Fibroblast of skin of left quadriceps (primary cell): ENCODE data around the gene MGAT5.

Experiments
- DNase-seq, 2 experiments: peaks; one replicate each; pipeline ENCODE4 v3.0.0-alpha.2; 2013; ENCODE audit warnings: low read depth in 2 of 2

The MGAT5 gene

GRCh38 chr2:134362740-134363139, 108.9 kb downstream of the MGAT5 start:
- DNase-seq: no peak

- DNase-seq: no peak
Observed at GRCh38 chr2:134365356-134365755, 111.5 kb downstream of the MGAT5 start.

- no peak for DNase-seq
Observed at GRCh38 chr2:134366359-134366758, 112.5 kb downstream of the MGAT5 start.

- DNase-seq: no peak
Observed at GRCh38 chr2:134367213-134367612, 113.3 kb downstream of the MGAT5 start.

GRCh38 chr2:134368009-134368817, 114.3 kb downstream of the MGAT5 start:
- DNase-seq: no peak

- no peak for DNase-seq
Observed at GRCh38 chr2:134369220-134369902, 115.5 kb downstream of the MGAT5 start.

GRCh38 chr2:134370655-134371445, 117.0 kb downstream of the MGAT5 start:
- no peak for DNase-seq

- no peak for DNase-seq
Observed at GRCh38 chr2:134372141-134372540, 118.3 kb downstream of the MGAT5 start.

- peak; percentile 49 to 50 for DNase-seq
Observed at GRCh38 chr2:134372611-134373131, 118.8 kb downstream of the MGAT5 start.

GRCh38 chr2:134375935-134376334, 122.1 kb downstream of the MGAT5 start:
- peak; percentile 54 to 56 for DNase-seq

- no peak for DNase-seq
Observed at GRCh38 chr2:134377730-134378129, 123.9 kb downstream of the MGAT5 start.

GRCh38 chr2:134379293-134379692, 125.4 kb downstream of the MGAT5 start:
- DNase-seq: no peak

- DNase-seq: no peak
Observed at GRCh38 chr2:134379722-134380121, 125.8 kb downstream of the MGAT5 start.

GRCh38 chr2:134381141-134381540, 127.3 kb downstream of the MGAT5 start:
- DNase-seq: no peak

GRCh38 chr2:134384131-134384530, 130.3 kb downstream of the MGAT5 start:
- DNase-seq: no peak

GRCh38 chr2:134385195-134385594, 131.3 kb downstream of the MGAT5 start:
- DNase-seq: no peak

- DNase-seq: no peak
Observed at GRCh38 chr2:134386310-134386709, 132.4 kb downstream of the MGAT5 start.

- no peak for DNase-seq
Observed at GRCh38 chr2:134389381-134389780, 135.5 kb downstream of the MGAT5 start.

GRCh38 chr2:134391751-134392160, 137.9 kb downstream of the MGAT5 start:
- DNase-seq: no peak

GRCh38 chr2:134392442-134393074, 138.7 kb downstream of the MGAT5 start:
- DNase-seq: no peak

- no peak for DNase-seq
Observed at GRCh38 chr2:134393075-134393461, 139.2 kb downstream of the MGAT5 start.

- no peak for DNase-seq
Observed at GRCh38 chr2:134395779-134396178, 141.9 kb downstream of the MGAT5 start.
